ENCODE data around the gene CCDC50. TPM values are rescaled to one million over a fixed set of nuclear protein-coding genes. Genes with fewer than 3 reads are reported as not detected.

The CCDC50 gene
- total RNA-seq, 2 experiments from 2014 or later = 31.4 to 43.9 TPM

- Histone ChIP-seq H3K4me2 (ENCODE audit: low read length) (no peak overlapping the region), H3K79me2 (ENCODE audit: insufficient read depth, low read depth, low read length) (peaks cover 57% of the 10 kb centered on the region; the same call in 1 of the 2 replicates)
- BruUV-seq (replicated peaks) = no TSS peak
These were observed 24.0 kb downstream of the CCDC50 start for GRCh38 chr3:191353022-191353777.

GRCh38 chr3:191355406-191355805 is 26.2 kb downstream of the CCDC50 start:
- peaks cover 30% of the 10 kb centered on the region for H3K36me3 ChIP-seq (ENCODE audit: insufficient read depth, low read length)
- H3K9me2 ChIP-seq (ENCODE audit: insufficient read depth, low read length) = no peaks in the 10 kb centered on the region
- peak overlapping the region; percentile 20; the same call in 1 of the 2 replicates for H3K4me2 ChIP-seq (ENCODE audit: low read length)
- ChIA-PET CTCF (ENCODE audit: unreplicated experiment) (no interaction called here), POLR2A (interaction anchor here (0.5 to 3.4 kb wide), 12 partner anchors 8 to 1284 kb away, joined by 3 to 23 read pairs (median 3); no protein-coding TSS in a partner anchor)
- peaks cover 42% of the 10 kb centered on the region; the same call in 1 of the 2 replicates for H3K79me2 ChIP-seq (ENCODE audit: insufficient read depth, low read depth, low read length)
- H3K9me3 ChIP-seq (ENCODE audit: low read length) = no peaks in the 10 kb centered on the region
- no peak for DNase-seq (ENCODE audit: low spot score)
- H3K4me3 ChIP-seq (ENCODE audit: low read depth, low read length, poor library complexity, severe bottlenecking) = no peak overlapping the region
- H4K20me1 ChIP-seq (ENCODE audit: insufficient read depth, low read length) = 0 out of 2 replicates have a peak, but pooled peaks cover 4% of the 10 kb centered on the region
- H3K27ac ChIP-seq (ENCODE audit: low read depth, low read length, poor library complexity, severe bottlenecking) = no peak overlapping the region
- H3K4me1 ChIP-seq (ENCODE audit: insufficient read depth, low read length, poor library complexity, severe bottlenecking) = peaks cover 29% of the 10 kb centered on the region
- intact Hi-C loops (cut with micrococcal nuclease; ENCODE audit: unreplicated experiment) = no loop called here
- BruUV-seq (replicated peaks) = no TSS peak
- H2AFZ ChIP-seq (ENCODE audit: low read length) = no peak overlapping the region
- TF ChIP-seq EZH2phosphoT487 (IDR thresholded peaks at IDR 0.05; ENCODE audit: borderline replicate concordance, low read depth, low read length) (no peak), CTCF (conservative IDR thresholded peaks at IDR 0.05; ENCODE audit: low read length) (no peak)

More at GRCh38 chr3:191353022-191353777, 24.0 kb downstream of the CCDC50 start:
- peaks cover 9% of the 10 kb centered on the region; the same call in 1 of the 2 replicates for H4K20me1 ChIP-seq (ENCODE audit: insufficient read depth, low read length)
- peaks cover 35% of the 10 kb centered on the region for H3K4me1 ChIP-seq (ENCODE audit: insufficient read depth, low read length, poor library complexity, severe bottlenecking)
- H3K9me3 ChIP-seq (ENCODE audit: low read length) = no peaks in the 10 kb centered on the region
- no peaks in the 10 kb centered on the region for H3K9me2 ChIP-seq (ENCODE audit: insufficient read depth, low read length)
- TF ChIP-seq EZH2phosphoT487 (IDR thresholded peaks at IDR 0.05; ENCODE audit: borderline replicate concordance, low read depth, low read length) (no peak), CTCF (conservative IDR thresholded peaks at IDR 0.05; ENCODE audit: low read length) (no peak)
- H3K27ac ChIP-seq (ENCODE audit: low read depth, low read length, poor library complexity, severe bottlenecking) = no peak overlapping the region
- ChIA-PET CTCF (ENCODE audit: unreplicated experiment) (no interaction called here), POLR2A (interaction anchor here (0.6 to 3.4 kb wide), 4 partner anchors 12 to 729 kb away, joined by 3 to 23 read pairs (median 3); partner anchors contain the start of gene CCDC50)
- H2AFZ ChIP-seq (ENCODE audit: low read length) = no peak overlapping the region
- DNase-seq (ENCODE audit: low spot score) = no peak
- intact Hi-C loops (cut with micrococcal nuclease; ENCODE audit: unreplicated experiment) = no loop called here
- H3K36me3 ChIP-seq (ENCODE audit: insufficient read depth, low read length) = peaks cover 8% of the 10 kb centered on the region
- no peak overlapping the region for H3K4me3 ChIP-seq (ENCODE audit: low read depth, low read length, poor library complexity, severe bottlenecking)
